HG02642 (cell line): Measurements from ENCODE around the gene HEBP2.
"Not testable (repeated sequence)": the region's sequence is repeated elsewhere in the genome, so short reads cannot be mapped to it uniquely, and the experiment has no call there.

Experiments
- ATAC-seq: cut with Tn5 transposase; IDR thresholded peaks from one replicate; pipeline ENCODE4 v1.9.1; 2021; ENCODE audit warnings: mild to moderate bottlenecking; ENCODE audit not compliant: unreplicated experiment, poor library complexity

HEBP2 gene

DNA sequence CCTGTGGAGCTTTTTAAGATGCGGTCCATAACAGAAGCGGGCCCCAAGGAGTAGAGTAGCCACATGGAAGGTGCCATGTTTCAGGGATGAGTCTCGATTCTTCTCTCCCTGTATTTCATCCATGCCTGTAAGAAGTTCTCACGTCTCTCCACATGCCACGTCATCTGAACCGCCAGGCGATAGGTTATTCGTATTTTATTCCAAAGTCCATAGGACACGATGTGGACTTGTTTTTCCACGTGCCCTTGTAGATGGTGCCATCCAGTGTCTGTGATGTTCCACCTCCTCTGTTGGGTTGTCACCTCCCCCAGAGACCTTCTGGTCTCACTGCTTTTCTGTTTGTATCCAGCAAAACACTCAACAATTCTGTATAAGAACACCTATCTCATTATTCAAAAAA is 17.6 kb downstream of the HEBP2 start:
- no peak for ATAC-seq

DNA sequence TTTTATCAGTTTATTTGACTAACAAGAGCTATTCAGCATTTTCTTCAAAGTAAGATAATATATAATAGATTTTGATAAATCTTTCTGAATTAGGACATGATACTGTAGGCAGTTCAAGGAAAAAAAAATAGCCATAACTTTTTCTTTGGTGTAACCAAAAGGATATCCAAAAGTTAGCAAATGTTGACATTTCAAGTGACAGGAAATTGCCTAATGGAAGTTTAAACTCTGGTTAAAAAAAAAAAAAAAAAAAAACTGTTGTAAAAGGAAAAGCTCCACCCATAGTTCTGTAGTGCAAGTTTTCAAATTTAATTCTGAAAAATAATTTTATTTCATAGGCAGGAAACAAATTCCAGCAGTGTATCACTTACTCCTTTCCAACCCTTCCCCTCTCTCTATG is 18.8 kb downstream of the HEBP2 start:
- no peak for ATAC-seq

GRCh38 chr6:138424004-138424904 is 20.2 kb downstream of the HEBP2 start:
- ATAC-seq: no peak

- ATAC-seq: not testable (repeated sequence)
These were observed 21.2 kb downstream of the HEBP2 start for GRCh38 chr6:138425256-138425655.

DNA sequence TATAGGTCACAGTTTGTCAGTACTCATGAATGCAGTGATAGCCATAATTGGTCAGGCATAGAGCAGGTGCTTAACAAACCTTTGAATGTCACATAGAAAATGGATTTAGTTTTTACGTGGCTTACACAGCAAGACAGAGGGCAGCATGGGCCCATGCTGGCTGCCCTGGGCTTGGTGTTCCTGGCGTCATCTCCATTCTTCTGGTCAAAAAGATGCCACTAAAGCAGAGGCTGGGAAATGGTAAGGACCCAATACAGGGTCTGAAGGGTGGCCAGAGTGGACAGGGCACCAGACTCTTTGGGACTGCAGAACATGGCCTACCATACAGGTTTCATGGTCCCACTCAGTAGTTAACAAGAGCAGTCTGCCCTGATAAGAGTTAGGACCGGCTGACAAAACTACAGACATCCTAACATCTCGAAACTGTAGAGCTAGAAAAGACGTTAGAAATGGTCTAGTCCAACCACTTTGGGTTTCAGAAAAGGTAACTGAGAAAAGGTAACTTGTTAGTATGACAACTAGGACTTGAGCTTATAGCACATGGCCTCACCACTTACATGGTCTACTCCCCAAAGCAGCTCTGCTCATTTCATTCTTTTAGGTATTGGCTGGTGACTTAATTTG is 22.6 kb downstream of the HEBP2 start:
- ATAC-seq: no peak

GRCh38 chr6:138427701-138428100 is 23.7 kb downstream of the HEBP2 start:
- ATAC-seq: no peak

DNA sequence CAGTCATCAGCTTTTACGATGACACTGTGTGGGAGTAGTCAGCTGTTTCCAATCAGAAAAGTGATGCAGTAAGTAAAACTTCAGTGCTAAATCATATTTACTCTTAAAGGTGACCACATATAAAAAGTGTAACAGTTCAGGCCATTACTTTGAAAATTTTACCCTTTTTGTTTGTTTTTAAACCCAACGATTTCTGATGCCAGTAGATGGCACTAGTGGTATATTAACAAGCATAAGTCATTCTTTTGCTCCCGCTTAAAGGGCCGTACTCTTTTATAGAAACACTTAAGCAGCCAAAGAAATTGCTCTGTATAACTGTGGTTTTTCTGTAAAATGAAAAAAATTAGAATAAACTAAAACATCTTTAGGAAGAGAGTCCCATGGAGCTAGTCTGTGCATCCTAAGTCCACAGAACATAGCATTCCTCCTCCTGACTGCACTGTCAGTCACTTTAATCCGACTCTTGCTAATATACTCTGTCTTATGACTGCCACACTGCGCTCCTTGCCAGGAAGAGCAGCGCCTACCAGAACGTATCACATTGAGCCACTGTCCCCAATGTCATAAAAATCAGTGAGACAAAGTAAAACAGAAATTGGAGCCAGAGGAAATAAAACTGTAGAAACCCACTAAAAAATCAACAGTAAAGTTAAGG is 25.0 kb downstream of the HEBP2 start:
- no peak for ATAC-seq

DNA sequence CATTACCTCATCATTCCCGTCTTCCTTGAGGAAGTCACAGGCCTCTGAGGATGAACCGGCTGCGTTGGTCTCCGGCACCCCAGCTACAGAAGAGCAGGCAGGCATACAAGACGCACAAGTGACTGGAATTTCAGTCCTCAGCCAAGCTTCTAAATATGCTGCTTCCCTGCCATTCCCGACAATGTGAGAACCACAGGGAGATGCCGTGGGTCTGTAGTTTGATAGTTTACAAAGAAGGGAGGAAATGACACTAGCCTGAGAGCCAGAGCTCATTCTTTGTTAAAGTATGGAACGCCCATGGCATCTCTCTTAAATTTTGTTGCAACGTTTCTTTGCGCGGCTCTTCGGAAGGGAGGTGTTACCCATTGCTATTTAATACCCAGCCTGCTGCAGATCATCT is 25.7 kb downstream of the HEBP2 start:
- no peak for ATAC-seq

DNA sequence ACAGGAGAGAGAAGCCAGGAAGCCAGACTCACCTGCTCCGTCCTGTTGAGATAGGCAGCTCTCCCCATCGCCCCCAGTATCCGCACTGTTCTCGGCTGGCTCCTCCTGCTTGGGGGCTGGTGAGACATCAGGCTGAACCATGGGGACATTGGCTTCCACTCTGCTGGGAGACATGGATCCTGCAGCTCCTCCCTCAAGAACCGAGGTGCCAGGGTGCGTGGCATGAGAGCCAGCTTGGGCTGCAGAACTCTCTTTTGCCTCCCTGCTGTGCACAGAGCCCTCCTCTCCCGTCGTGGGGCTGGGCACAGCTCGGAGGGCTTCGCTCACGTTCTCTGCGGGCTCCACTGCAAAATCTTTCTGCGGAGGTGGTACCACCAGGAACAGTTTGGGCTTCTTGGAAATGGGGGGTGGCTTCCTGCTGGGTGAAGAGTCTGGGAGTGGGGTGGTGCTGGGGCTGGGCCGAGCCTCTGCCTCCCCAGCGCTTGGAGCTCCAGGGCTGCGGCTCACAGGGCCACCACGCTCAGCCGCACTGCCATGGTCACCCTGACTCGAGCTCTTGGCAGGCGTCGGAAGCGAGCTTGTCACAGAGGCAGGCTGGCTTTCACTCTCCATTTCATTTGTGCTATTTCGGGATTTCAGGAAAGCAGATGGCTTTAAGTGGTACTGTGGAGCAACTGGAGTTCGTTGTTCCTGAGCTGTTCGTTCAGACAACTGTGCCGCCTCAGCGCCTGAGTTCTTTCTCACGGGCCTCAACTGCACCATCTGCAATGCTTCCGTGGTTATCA is 26.5 kb downstream of the HEBP2 start:
- ATAC-seq: no peak

DNA sequence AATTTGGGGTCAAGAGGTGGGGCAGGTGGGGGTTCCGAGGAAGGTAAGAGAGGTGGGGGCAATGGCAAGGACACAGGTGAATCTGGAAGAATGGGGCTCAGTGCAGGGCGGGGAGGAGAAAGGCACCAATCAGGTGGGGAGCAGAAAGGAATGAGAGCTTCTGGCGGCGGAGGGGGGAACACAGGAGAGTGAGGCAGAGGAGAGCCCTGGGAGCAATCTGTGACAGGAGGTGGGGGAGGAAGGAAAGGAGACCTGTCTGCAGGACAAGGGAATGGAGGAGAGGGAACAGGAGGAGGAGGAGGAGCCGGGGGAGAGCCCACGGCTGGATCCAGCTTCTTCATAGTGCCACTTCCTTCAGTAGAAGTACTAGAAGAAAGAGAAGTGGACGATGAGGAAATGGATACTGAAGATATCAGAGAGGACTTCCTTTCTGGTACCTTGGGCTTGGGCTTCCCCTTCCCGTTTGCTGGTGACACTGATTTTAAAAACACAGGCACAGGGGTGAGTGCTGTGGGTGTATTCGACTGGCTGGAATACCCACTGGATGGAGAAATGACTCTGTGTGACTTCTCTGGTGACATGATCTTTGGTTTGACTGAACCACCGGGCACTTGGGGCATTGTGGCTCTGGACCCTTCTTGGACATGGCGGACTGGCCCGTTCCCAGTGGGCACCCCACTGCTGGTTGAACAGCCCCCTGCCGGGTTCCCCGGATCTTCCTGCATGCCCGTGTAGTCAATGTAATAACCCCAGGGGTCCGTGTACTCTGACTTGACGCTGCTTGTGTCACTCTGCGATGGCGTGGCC is 27.4 kb downstream of the HEBP2 start:
- ATAC-seq: no peak

DNA sequence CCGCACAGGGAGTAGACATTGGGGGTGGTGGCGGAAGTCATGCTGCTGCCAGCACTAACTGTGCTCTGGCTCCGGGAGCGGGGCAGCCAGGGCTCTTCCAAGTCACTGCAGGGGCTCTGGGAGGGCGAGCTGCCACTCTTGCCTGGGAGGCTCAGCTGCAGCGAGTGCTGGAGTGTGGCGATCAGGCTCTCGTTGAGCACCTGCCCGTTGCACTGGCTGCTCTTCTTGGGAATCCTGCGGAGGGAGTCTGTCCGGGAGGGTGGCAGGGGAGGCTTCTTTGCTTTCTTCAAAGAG is 28.0 kb downstream of the HEBP2 start:
- ATAC-seq: no peak

DNA sequence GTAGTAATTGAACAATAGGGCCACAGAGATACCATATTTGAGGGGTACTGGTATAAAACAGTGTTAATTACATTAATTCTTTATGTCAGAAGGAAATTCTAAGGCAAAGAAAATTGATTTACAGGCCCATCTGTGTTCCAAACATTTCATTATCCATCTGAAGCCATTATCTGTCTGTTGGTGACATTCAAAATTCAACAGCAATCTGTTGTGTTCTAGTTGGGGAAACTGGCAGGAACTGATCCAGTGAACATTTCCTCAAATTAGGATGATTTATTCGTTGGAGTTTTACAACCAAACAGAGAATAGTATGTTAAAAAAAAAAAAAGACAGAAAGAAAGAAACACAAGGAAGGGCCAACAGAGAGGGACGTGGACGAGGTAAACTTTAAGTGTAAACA is 30.1 kb downstream of the HEBP2 start:
- no peak for ATAC-seq

GRCh38 chr6:138434925-138435324 is 30.9 kb downstream of the HEBP2 start:
- no peak for ATAC-seq

DNA sequence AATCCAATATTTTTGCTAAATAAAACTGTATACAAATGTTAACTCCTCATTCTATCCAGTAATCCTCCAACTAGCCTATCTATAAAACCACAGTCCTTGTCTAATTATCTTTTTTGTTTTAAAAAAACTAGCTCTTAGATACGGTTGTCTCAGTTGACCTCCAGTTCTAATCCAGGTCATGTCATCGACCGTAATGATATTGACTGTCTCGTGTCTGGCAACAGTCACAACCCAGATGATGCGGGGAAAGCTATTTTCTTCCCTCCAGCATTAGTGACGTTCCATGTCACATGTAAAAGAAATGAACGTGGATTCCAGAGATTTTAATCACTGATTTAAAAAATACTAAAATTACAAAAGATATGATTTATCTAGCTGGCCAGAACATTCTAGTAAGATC is 35.5 kb downstream of the HEBP2 start:
- ATAC-seq: no peak

GRCh38 chr6:138440296-138440695 is 36.3 kb downstream of the HEBP2 start:
- ATAC-seq: no peak

GRCh38 chr6:138440758-138441357 is 36.8 kb downstream of the HEBP2 start:
- ATAC-seq: no peak

DNA sequence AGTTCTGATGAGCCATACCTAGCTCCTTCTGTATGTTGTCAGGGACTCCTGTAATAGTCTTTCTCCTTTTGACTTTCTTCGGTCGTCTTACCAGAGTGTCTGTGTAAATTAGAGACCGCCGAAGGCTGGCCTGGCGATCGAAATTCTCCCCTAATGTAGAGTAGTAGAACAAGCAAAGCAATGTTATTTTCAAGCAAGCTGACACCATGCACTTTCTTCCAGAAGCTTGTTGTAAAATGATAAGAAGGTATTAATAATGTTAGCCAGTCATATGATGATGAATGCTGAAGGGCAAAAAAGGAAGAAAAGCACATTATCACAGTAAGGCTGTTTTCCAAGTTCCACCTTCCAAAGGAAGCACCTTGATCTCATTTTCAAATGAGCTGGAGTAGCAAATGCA is 37.9 kb downstream of the HEBP2 start:
- no peak for ATAC-seq

- no peak for ATAC-seq
These were observed 38.6 kb downstream of the HEBP2 start for GRCh38 chr6:138442663-138443062.

DNA sequence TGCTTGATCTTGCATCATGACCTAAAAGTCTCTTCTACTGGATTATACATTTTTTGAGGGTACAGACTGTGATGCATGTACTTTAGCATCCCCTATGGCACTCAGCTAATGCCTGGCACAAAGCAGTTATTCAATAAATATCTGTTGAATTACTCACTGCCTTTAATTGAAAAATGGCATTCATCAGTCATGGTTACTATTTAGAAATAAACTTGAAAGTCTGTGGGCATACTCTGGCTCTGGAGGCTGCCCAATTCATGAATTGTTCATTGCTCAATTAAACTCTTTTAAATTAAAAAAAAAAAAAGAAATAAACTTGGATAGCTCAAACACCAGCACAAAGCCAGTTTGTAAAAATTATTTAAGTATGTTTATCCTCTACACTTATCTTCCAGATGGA is 40.0 kb downstream of the HEBP2 start:
- no peak for ATAC-seq

DNA sequence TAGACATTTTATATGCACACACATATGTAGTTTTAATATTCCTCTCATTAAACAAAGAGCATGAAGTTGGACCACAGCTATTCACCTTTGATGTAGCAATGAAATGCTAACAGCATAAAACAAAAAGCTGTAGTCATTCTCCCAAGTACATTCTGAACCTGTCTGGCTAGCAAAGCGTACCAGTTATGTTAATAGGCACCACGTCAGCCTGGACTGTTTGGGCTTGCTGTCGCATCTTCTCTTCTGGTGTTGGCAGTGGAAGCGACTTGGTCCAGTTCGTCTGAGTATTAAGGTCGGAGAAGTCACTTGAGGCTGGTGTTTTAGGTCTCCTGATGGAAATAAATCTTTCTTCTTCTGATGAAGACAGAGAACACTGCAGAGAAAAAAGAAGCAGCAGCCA is 42.8 kb downstream of the HEBP2 start:
- no peak for ATAC-seq
